Erythroblast (primary cell): ENCODE results near the gene SERPINA6.

ENCODE experiments used
- GATA1 ChIP-seq: IDR thresholded peaks from 2 replicates; pipeline ENCODE4 v1.6.1; 2011; ENCODE audit warnings: low read depth, mild to moderate bottlenecking, control low read depth, low read length, moderate library complexity
- POLR2A ChIP-seq: IDR thresholded peaks from 2 replicates; pipeline ENCODE4 v1.6.1; 2011; ENCODE audit warnings: mild to moderate bottlenecking, low read length

- TF ChIP-seq POLR2A, result no peak
- TF ChIP-seq GATA1, result no peak
Measured at GRCh38 chr14:94292526-94292871, 30.6 kb downstream of the SERPINA6 start.
